Measurements from ENCODE around the gene CPEB3. TPM values are rescaled to one million over a fixed set of nuclear protein-coding genes. Genes with fewer than 3 reads are reported as not detected.

CPEB3 gene
- total RNA-seq, 1 experiment from 2014 or later = 1.0 TPM

DNA sequence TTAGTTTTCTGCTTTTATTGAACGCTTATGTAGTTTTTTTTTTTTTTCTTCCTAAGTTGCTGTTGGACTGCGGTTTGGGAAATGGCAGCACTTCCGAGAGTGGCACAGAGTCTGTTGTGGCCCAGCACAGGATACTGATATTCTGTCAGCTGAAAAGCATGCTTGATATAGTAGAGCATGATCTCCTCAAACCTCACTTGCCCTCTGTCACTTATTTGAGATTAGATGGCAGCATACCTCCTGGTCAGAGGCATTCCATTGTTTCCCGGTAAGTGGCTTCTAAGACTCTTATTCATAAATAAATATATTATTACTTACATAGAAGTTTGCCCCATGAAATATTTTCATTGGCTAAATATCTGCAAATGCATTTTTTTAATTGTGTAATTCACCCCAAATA, 266.2 kb downstream of the CPEB3 start:
- Histone ChIP-seq H3K4me1 (ENCODE audit: insufficient read depth, low read length) (no peaks in the 10 kb centered on the region), H4K5ac (ENCODE audit: insufficient read length, low read depth, low read length) (no peak overlapping the region), H3K4ac (ENCODE audit: low read depth, low read length) (no peak overlapping the region), H3K4me2 (ENCODE audit: insufficient read depth, insufficient read length, low read length) (no peak overlapping the region), H2AK5ac (ENCODE audit: insufficient read length, low read length) (no peak overlapping the region), H4K91ac (ENCODE audit: insufficient read length, low read depth, low read length) (no peak overlapping the region), H3T11ph (ENCODE audit: low read length) (no peak overlapping the region), H3K56ac (ENCODE audit: insufficient read length, low read depth, low read length) (no peak overlapping the region), H3K14ac (ENCODE audit: insufficient read depth, low read length) (no peak overlapping the region), H2BK12ac (ENCODE audit: insufficient read length, low read depth, low read length) (no peak overlapping the region), H2BK120ac (ENCODE audit: low read depth, low read length, poor library complexity, severe bottlenecking) (no peak overlapping the region), H4K8ac (replicated peaks; ENCODE audit: insufficient read length, low read depth, low read length) (no peak overlapping the region), H3K9ac (ENCODE audit: extremely low read depth, insufficient read length, low read length) (no peak overlapping the region), H3K23me2 (ENCODE audit: insufficient read length, low read depth, low read length, poor library complexity, severe bottlenecking) (no peaks in the 10 kb centered on the region), H3K79me1 (ENCODE audit: insufficient read depth, low read depth, low read length, poor library complexity, severe bottlenecking) (no peaks in the 10 kb centered on the region), H3K9me3 (ENCODE audit: control insufficient read depth, low read depth, low read length) (no peaks in the 10 kb centered on the region), H2AFZ (ENCODE audit: low read length) (no peak overlapping the region), H3K27me3 (ENCODE audit: insufficient read depth, low read length) (no peaks in the 10 kb centered on the region), H2BK20ac (ENCODE audit: low read depth, low read length, poor library complexity, severe bottlenecking) (no peak overlapping the region), H4K20me1 (ENCODE audit: control insufficient read depth, insufficient read depth, insufficient read length) (no peaks in the 10 kb centered on the region), H2BK15ac (ENCODE audit: low read depth, low read length) (no peak overlapping the region), H3K27ac (ENCODE audit: insufficient read length, low read depth, low read length) (no peak overlapping the region), H2BK5ac (ENCODE audit: insufficient read length, low read length) (no peak overlapping the region), H3K23ac (ENCODE audit: insufficient read length, low read depth, low read length) (no peak overlapping the region), H3K79me2 (ENCODE audit: insufficient read depth, low read length) (no peaks in the 10 kb centered on the region), H3K18ac (ENCODE audit: insufficient read length, low read depth, low read length) (no peak overlapping the region)
- no peak overlapping the region for H3K4me3 Mint-ChIP-seq
- no peaks in the 10 kb centered on the region for H3K4me1 Mint-ChIP-seq
- peak overlapping the region in 1 of 3 experiments; percentile 25; a peak in 1 of 7 replicates for H3K27ac Mint-ChIP-seq
- no peaks in the 10 kb centered on the region for H3K27me3 Mint-ChIP-seq (ENCODE audit: low read depth)
- no peak for DNase-seq
- peaks cover 21 to 72% (median 65%) of the 10 kb centered on the region in 3 experiments; a peak in 6 of 7 replicates for H3K36me3 Mint-ChIP-seq (ENCODE audit: insufficient read depth in 1 of 3, low read depth in 3 of 3)
- no CpG with 5 or more reads among the region's 4 CpGs for WGBS (ENCODE audit: extremely low coverage, insufficient read length, low lambda C conversion rate)
- no peaks in the 10 kb centered on the region for H3K9me3 Mint-ChIP-seq
- TF ChIP-seq, protein P1, sequence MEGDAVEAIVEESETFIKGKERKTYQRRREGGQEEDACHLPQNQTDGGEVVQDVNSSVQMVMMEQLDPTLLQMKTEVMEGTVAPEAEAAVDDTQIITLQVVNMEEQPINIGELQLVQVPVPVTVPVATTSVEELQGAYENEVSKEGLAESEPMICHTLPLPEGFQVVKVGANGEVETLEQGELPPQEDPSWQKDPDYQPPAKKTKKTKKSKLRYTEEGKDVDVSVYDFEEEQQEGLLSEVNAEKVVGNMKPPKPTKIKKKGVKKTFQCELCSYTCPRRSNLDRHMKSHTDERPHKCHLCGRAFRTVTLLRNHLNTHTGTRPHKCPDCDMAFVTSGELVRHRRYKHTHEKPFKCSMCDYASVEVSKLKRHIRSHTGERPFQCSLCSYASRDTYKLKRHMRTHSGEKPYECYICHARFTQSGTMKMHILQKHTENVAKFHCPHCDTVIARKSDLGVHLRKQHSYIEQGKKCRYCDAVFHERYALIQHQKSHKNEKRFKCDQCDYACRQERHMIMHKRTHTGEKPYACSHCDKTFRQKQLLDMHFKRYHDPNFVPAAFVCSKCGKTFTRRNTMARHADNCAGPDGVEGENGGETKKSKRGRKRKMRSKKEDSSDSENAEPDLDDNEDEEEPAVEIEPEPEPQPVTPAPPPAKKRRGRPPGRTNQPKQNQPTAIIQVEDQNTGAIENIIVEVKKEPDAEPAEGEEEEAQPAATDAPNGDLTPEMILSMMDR (conservative IDR thresholded peaks at IDR 0.05) = no peak
